HepG2 (cell line): Measurements from ENCODE around the gene ST3GAL2. TPM values are rescaled to one million over a fixed set of nuclear protein-coding genes. Genes with fewer than 3 reads are reported as not detected.
"Not testable (repeated sequence)": the region's sequence is repeated elsewhere in the genome, so short reads cannot be mapped to it uniquely, and the experiment has no call there.

ENCODE experiments used
- ATAC-seq: fragments of 200-7000 bp; cut with Tn5 transposase; 3 replicates; pipeline ENCODE4 v1.9.1; 2020; ENCODE audit warnings: mild to moderate bottlenecking, moderate library complexity
- BruUV-seq: library from RNA; stranded (reverse); fragments of 400-500 nt; replicated peaks from 2 replicates; lab custom pipeline; 2021; lab: Mats Ljungman, UMichigan
- CTCF ChIA-PET: fragments of 300-600 bp; formaldehyde crosslinking; extraction: SDS; loops from one replicate; lab custom pipeline; 2021; ENCODE audit warnings: low total read pairs, inconsistent platforms, low intra/inter-chr PET ratio; lab: Yijun Ruan, JAX
- POLR2A ChIA-PET: fragments of 350-600 bp; sonication (Branson Sonifier 250); formaldehyde crosslinking; loops from one replicate; lab custom pipeline; 2020; ENCODE audit warnings: antibody characterized with exemption, inconsistent platforms; lab: Yijun Ruan, JAX
- DNase-seq: peaks from one replicate; pipeline ENCODE4 v3.0.0-alpha.2; 2015; ENCODE audit warnings: low spot score
- FAIRE-seq: peaks from 3 replicates; lab custom pipeline; 2011; peaks lifted over from hg19 to GRCh38; lab: Jason Lieb, UNC
- H2AFZ ChIP-seq: one replicate; pipeline ENCODE4 v1.6.1; 2011; ENCODE audit warnings: low read length, inconsistent platforms
- H3K27ac ChIP-seq: fragments of 300-600 bp; 3 replicates; pipeline ENCODE4 v1.8.0; 2011; ENCODE audit warnings: mixed run types, mild to moderate bottlenecking, mixed read lengths, low read length, inconsistent platforms; ENCODE audit not compliant: insufficient read depth; ENCODE audit errors: extremely low read length
- H3K27me3 ChIP-seq, 2 experiments: fragments of 200-600 bp in 1 of 2; 2 replicates in 1 of 2; 3 replicates in 1 of 2; pipeline versions ENCODE4 v1.6.0 to v1.8.0; 2011; ENCODE audit warnings: low read length in 2 of 2, mild to moderate bottlenecking in 2 of 2, moderate library complexity in 2 of 2, inconsistent platforms in 1 of 2; ENCODE audit not compliant: insufficient read depth in 2 of 2, control insufficient read depth in 1 of 2
- H3K36me3 ChIP-seq, 2 experiments: fragments of 200-600 bp in 1 of 2; replicated peaks in 1 of 2; 2 replicates in 1 of 2; 3 replicates in 1 of 2; pipeline versions ENCODE4 v1.5.1 to v1.8.0; 2011; ENCODE audit warnings: low read length in 2 of 2, inconsistent platforms in 1 of 2; ENCODE audit not compliant: insufficient read depth in 2 of 2, control insufficient read depth in 1 of 2
- H3K4me1 ChIP-seq: 2 replicates; pipeline ENCODE4 v1.5.1; 2012; ENCODE audit warnings: low read length, inconsistent platforms; ENCODE audit not compliant: insufficient read depth
- H3K4me2 ChIP-seq: 2 replicates; pipeline ENCODE4 v1.6.0; 2011; ENCODE audit warnings: low read depth, low read length, inconsistent platforms
- H3K4me3 ChIP-seq, 3 experiments: fragments of 200-600 bp in 1 of 3; sonication (generic), shearing (Covaris generic) in 1 of 3; replicated peaks in 1 of 3; 2 replicates each; pipeline ENCODE4 v1.5.1; 2011 to 2016; ENCODE audit warnings: low read length in 3 of 3, inconsistent platforms in 2 of 3, low read depth in 2 of 3, mild to moderate bottlenecking in 2 of 3, control low read depth in 1 of 3, mixed read lengths in 1 of 3; ENCODE audit not compliant: insufficient read depth in 1 of 3
- H3K79me2 ChIP-seq: one replicate; pipeline ENCODE4 v1.6.1; 2011; ENCODE audit warnings: low read length, inconsistent platforms; ENCODE audit not compliant: insufficient read depth
- H3K9ac ChIP-seq: 2 replicates; pipeline ENCODE4 v1.6.0; 2011; ENCODE audit warnings: mild to moderate bottlenecking, low read depth, low read length, inconsistent platforms; ENCODE audit not compliant: insufficient read depth
- H3K9me3 ChIP-seq: 2 replicates; pipeline ENCODE4 v1.5.1; 2012; ENCODE audit warnings: mild to moderate bottlenecking, low read length
- H4K20me1 ChIP-seq: 2 replicates; pipeline ENCODE4 v1.6.0; 2011; ENCODE audit warnings: inconsistent platforms, mild to moderate bottlenecking, low read length, moderate library complexity; ENCODE audit not compliant: insufficient read depth
- CBX1 ChIP-seq: IDR thresholded peaks from one replicate; pipeline ENCODE4 v1.6.1; 2016; ENCODE audit warnings: antibody characterized with exemption, low read depth
- HOXA3 ChIP-seq: sonication (generic); formaldehyde crosslinking; IDR thresholded peaks from 2 replicates; pipeline ENCODE4 v1.5.0; 2020; ENCODE audit warnings: missing genetic modification reagents
- MAFF ChIP-seq: IDR thresholded peaks from 2 replicates; pipeline ENCODE4 v1.6.1; 2011; ENCODE audit warnings: low read depth, low read length, improper control_type of control experiment
- MAFK ChIP-seq, 2 experiments: IDR thresholded peaks in 1 of 2; conservative IDR thresholded peaks in 1 of 2; 2 replicates each; pipeline ENCODE4 v1.6.1; 2011; ENCODE audit warnings: improper control_type of control experiment in 2 of 2, low read length in 2 of 2
- MLLT10 ChIP-seq: sonication (generic); formaldehyde crosslinking; IDR thresholded peaks from 2 replicates; pipeline ENCODE4 v1.4.0; 2020; ENCODE audit warnings: missing genetic modification reagents
- NFE2 ChIP-seq: sonication (generic); formaldehyde crosslinking; IDR thresholded peaks from 2 replicates; pipeline ENCODE4 v1.4.0; 2020; ENCODE audit warnings: missing genetic modification reagents
- NFE2L2 ChIP-seq: fragments of 150-350 bp; IDR thresholded peaks from 2 replicates; pipeline ENCODE4 v1.6.1; 2014; ENCODE audit warnings: low read length
- NKX3-1 ChIP-seq: sonication (generic); formaldehyde crosslinking; IDR thresholded peaks from 2 replicates; pipeline ENCODE4 v1.5.0; 2020; ENCODE audit warnings: missing genetic modification reagents
- PHF8 ChIP-seq: sonication (generic); formaldehyde crosslinking; IDR thresholded peaks from 2 replicates; pipeline ENCODE4 v1.5.0; 2020; ENCODE audit warnings: missing genetic modification reagents
- PRPF4 ChIP-seq: fragments of 200-400 bp; formaldehyde crosslinking; IDR thresholded peaks from 2 replicates; pipeline ENCODE4 v1.6.1; 2016; ENCODE audit warnings: low read length, low read depth; ENCODE audit not compliant: poor library complexity, severe bottlenecking
- RAD21 ChIP-seq: fragments of 450-650 bp; formaldehyde crosslinking; IDR thresholded peaks from 2 replicates; pipeline ENCODE4 v1.5.0; 2020; ENCODE audit warnings: mild to moderate bottlenecking
- SRSF1 ChIP-seq: fragments of 200-400 bp; formaldehyde crosslinking; optimal IDR thresholded peaks from 2 replicates; pipeline ENCODE3; 2017; ENCODE audit warnings: mild to moderate bottlenecking, low read depth, low read length, moderate library complexity
- SRY ChIP-seq: sonication (generic); formaldehyde crosslinking; IDR thresholded peaks from 2 replicates; pipeline ENCODE4 v1.8.0; 2022; ENCODE audit warnings: mild to moderate bottlenecking, missing genetic modification reagents
- TOPORS ChIP-seq: sonication (generic); formaldehyde crosslinking; IDR thresholded peaks from 2 replicates; pipeline ENCODE4 v1.8.0; 2023; ENCODE audit warnings: mild to moderate bottlenecking, missing genetic modification reagents
- ZBTB8A ChIP-seq: sonication (generic); formaldehyde crosslinking; IDR thresholded peaks from 2 replicates; pipeline ENCODE4 v1.4.0; 2020; ENCODE audit warnings: mild to moderate bottlenecking, low read depth, missing genetic modification reagents, borderline replicate concordance
- ZFP41 ChIP-seq: sonication (generic); formaldehyde crosslinking; IDR thresholded peaks from 2 replicates; pipeline ENCODE4 v1.4.0; 2020; ENCODE audit warnings: mild to moderate bottlenecking, missing genetic modification reagents, borderline replicate concordance
- ZNF335 ChIP-seq: sonication (generic); formaldehyde crosslinking; IDR thresholded peaks from 2 replicates; pipeline ENCODE4 v1.4.0; 2020; ENCODE audit warnings: missing genetic modification reagents
- ZNF607 ChIP-seq: sonication (generic); formaldehyde crosslinking; IDR thresholded peaks from 2 replicates; pipeline ENCODE4 v1.5.1; 2020; ENCODE audit warnings: missing genetic modification reagents, mild to moderate bottlenecking, borderline replicate concordance
- ZNF777 ChIP-seq: sonication (generic); formaldehyde crosslinking; IDR thresholded peaks from 2 replicates; pipeline ENCODE4 v1.4.0; 2020; ENCODE audit warnings: missing genetic modification reagents
- ZNF850 ChIP-seq: sonication (generic); formaldehyde crosslinking; conservative IDR thresholded peaks from 2 replicates; pipeline ENCODE4 v1.9.0; 2021; ENCODE audit warnings: mild to moderate bottlenecking, missing genetic modification reagents
- WGBS: methylation state at CpG from one replicate; pipeline ENCODE4 v1.1.6; 2017; ENCODE audit warnings: low lambda C conversion rate; 5-methylcytosine and 5-hydroxymethylcytosine counted together
- in situ Hi-C: cut with HindIII; loops from 2 replicates; pipeline ENCODE4 v1.10.0; 2017; ENCODE audit warnings: low pct_unique_long_range_greater_than_20kb; ENCODE audit not compliant: extremely low pct_ligation_motif_present
- intact Hi-C: fragments of 100-400 bp; cut with micrococcal nuclease; formaldehyde crosslinking; loops from one replicate; pipeline ENCODE4 v1.10.0; 2022; ENCODE audit not compliant: unreplicated experiment
- polyA plus RNA-seq, 8 experiments: library from polyadenylated mRNA; depleted of rRNA in 3 of 8; stranded (reverse) in 7 of 8; unstranded in 1 of 8; fragments of >200 nt; fragmentation: Illumina TruSeq in 4 of 8; extraction: Trizol in 4 of 8; gene quantifications; 2 replicates each; pipeline versions ENCODE4 v1.2.1 to v1.2.3, GENCODE V29; 2011 to 2016; ENCODE audit warnings: low read depth in 4 of 8, missing spikeins in 1 of 8, mixed read lengths in 1 of 8; ENCODE audit not compliant: insufficient read depth in 1 of 8
- total RNA-seq, 5 experiments: library from RNA; depleted of rRNA; stranded (reverse); fragments of >200 nt; fragmentation: Illumina TruSeq; extraction: Trizol; gene quantifications; 2 replicates each; pipeline ENCODE4 v1.2.3, GENCODE V29; 2016; ENCODE audit warnings: low read depth in 1 of 5
- TF ChIP-seq, protein P1 (sequence below): IDR thresholded peaks from 2 replicates; pipeline ENCODE4 v1.6.1; 2012; ENCODE audit warnings: inconsistent platforms

The ST3GAL2 gene
- total and polyA plus RNA-seq, 2 of the 13 experiments (the other 11 are each of a cell fraction or from before 2014, with no cell fraction given): 16.3 to 24.9 TPM

DNA sequence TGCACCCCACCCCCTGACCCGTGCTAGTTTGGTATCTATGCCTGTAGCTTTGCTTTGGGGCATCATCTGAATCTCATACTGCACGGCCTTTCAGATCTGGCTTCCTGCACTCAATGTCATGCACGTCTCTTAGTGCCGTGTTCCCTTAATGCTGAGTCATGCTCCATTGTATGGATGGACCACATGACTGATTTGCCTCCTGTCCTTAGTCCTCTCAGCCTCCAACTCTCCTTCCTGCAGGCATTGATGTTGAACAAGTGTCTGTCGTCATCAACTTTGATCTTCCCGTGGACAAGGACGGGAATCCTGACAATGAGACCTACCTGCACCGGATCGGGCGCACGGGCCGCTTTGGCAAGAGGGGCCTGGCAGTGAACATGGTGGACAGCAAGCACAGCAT, 106.2 kb downstream of the ST3GAL2 start:
- H3K27me3 ChIP-seq, BruUV-seq, H4K20me1 ChIP-seq, H3K9me3 ChIP-seq, H3K9ac ChIP-seq, H3K4me1 ChIP-seq, DNase-seq, POLR2A ChIA-PET, CTCF ChIA-PET, H3K4me3 ChIP-seq, ATAC-seq, H2AFZ ChIP-seq, H3K4me2 ChIP-seq, in situ Hi-C loops, FAIRE-seq: not testable (repeated sequence)
- H3K36me3 ChIP-seq: peaks cover 29 to 50% of the 10 kb centered on the region in 2 experiments
- TF ChIP-seq NFE2 (CRISPR knock-in tag): peak; percentile 75; the same call in 1 of the 2 replicates
- peak; percentile 94 for TF ChIP-seq NFE2L2
- TF ChIP-seq MAFF: peak; percentile 64
- peak; percentile 80 to 85 for TF ChIP-seq MAFK (conservative IDR thresholded peaks at IDR 0.05 in 1 of 2, IDR thresholded peaks at IDR 0.05 in 1 of 2; ENCODE audit: low read length in 2 of 2)
- TF ChIP-seq, all 625 proteins: peak for 4; not testable (repeated sequence) for 621
- 95% methylated on average over 6 of the region's 12 CpGs for WGBS
- H3K27ac ChIP-seq, intact Hi-C loops, H3K79me2 ChIP-seq: not testable (repeated sequence)

- Histone ChIP-seq H3K27ac (no peak overlapping the region), H3K9me3 (no peaks in the 10 kb centered on the region), H3K9ac (no peak overlapping the region), H3K36me3 (peaks cover 30 to 54% of the 10 kb centered on the region in 2 experiments), H3K27me3 (no peaks in the 10 kb centered on the region), H4K20me1 (no peaks in the 10 kb centered on the region), H2AFZ (no peak overlapping the region), H3K4me3 (no peak overlapping the region), H3K4me1 (no peaks in the 10 kb centered on the region), H3K4me2 (no peak overlapping the region), H3K79me2 (no peaks in the 10 kb centered on the region)
- ChIA-PET POLR2A (interaction anchor here (0.6 to 1.3 kb wide), 3 partner anchors 15 to 43 kb away, joined by 3 to 5 read pairs (median 3); partner anchors contain the start of gene DDX19A), CTCF (no interaction called here)
- in situ Hi-C loops (no loop called here), intact Hi-C loops (no loop called here)
- BruUV-seq: no TSS peak
- 78% methylated on average over 9 of the region's 9 CpGs for WGBS
- peak; percentile 81 for ATAC-seq
- DNase-seq: no peak
- FAIRE-seq: no peak
- no peak for TF ChIP-seq PRPF4
- TF ChIP-seq ZNF335: no peak
- TF ChIP-seq CBX1: no peak
- TF ChIP-seq SRSF1: no peak
- TF ChIP-seq ZNF777: no peak
- peak; percentile 46 for TF ChIP-seq RAD21 (CRISPR knock-in tag)
- TF ChIP-seq, protein P1, sequence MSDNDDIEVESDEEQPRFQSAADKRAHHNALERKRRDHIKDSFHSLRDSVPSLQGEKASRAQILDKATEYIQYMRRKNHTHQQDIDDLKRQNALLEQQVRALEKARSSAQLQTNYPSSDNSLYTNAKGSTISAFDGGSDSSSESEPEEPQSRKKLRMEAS: no peak
- TF ChIP-seq SRY (CRISPR knock-in tag): no peak
- TF ChIP-seq NKX3-1 (CRISPR knock-in tag): no peak
- TF ChIP-seq PHF8 (CRISPR knock-in tag): no peak
- TF ChIP-seq MLLT10 (CRISPR knock-in tag): no peak
- no peak for TF ChIP-seq TOPORS (CRISPR knock-in tag)
- no peak for TF ChIP-seq ZNF850 (CRISPR knock-in tag)
- no peak for TF ChIP-seq HOXA3 (CRISPR knock-in tag)
- TF ChIP-seq ZBTB8A: no peak
- TF ChIP-seq ZNF607 (CRISPR knock-in tag): no peak
- no peak for TF ChIP-seq ZFP41 (CRISPR knock-in tag)
These were observed 107.1 kb downstream of the ST3GAL2 start for GRCh38 chr16:70331588-70332358.
